ENCODE results near the gene SIAH1.
"Not testable (repeated sequence)": the region's sequence is repeated elsewhere in the genome, so short reads cannot be mapped to it uniquely, and the experiment has no call there.

The SIAH1 gene

GRCh38 chr16:48366165-48367093, 18.8 kb downstream of the SIAH1 start:
- no peak for FAIRE-seq

DNA sequence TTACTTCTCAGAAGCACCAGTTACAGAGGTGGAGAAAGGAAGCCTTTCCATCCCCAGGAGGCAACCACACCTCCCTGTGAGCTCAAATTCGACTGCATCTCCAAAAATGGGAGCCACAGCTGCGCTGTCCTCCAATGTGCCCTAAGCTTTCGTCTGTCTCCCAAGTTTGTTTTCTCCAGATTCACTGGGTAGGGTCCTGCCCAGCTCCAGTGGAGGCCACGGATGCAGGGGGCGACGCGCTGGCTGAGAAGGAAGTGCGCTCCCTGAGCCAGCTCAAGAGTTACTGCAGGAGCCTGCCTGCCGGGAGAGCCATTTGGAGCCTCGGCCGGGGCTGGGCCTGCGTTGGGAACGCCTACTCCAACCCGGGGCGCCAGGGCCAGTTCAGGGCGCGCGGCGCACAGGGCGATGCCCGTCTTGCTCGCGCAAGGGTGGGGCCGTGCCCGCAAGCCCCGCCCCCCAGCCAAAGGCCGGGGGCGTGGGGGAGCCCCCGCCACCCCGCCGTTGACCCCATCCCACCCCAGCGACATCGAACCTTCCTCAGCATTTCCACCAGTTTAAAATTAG, 19.5 kb downstream of the SIAH1 start:
- no peak for FAIRE-seq

GRCh38 chr16:48365025-48365600, 20.1 kb downstream of the SIAH1 start:
- no peak for FAIRE-seq

GRCh38 chr16:48361540-48362144, 23.6 kb downstream of the SIAH1 start:
- no peak for FAIRE-seq

GRCh38 chr16:48361012-48361411, 24.2 kb downstream of the SIAH1 start:
- FAIRE-seq = no peak

GRCh38 chr16:48359983-48360382, 25.2 kb downstream of the SIAH1 start:
- FAIRE-seq = no peak

- no peak for FAIRE-seq
Observed at GRCh38 chr16:48358419-48358818, 26.8 kb downstream of the SIAH1 start.

DNA sequence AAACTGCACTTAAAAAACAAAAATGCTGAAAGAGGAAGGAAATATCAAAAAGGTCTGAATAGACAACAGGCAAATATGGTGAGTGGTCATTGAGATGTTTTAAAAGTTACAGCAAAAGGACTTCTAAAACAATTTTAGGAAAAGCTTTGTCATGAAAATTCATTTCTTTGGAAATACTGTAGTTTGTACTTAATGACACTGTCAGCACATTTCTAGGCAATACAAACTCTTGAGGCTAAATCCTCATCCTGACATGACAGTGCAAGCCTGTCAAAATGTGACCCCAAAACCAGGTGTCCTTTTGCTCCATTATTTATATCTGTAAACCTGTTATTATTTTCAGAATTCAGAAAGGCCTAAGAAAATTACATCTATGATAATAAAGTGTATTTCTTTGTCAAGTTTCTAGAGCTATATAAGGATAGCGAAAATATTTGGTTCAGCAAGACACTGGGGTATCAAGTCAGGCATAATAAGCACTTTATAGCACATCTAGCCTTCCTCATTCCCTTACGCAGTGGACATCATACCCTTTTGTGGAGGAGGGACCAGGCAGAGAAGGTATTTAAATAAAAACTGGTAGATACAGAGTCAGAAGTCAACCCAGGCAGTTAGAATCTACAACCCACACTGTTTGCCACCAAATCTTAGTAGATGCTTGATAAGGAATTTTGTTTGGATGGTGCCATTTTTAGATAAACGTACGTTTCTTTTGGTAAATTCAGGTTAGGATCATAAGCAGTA, 28.4 kb downstream of the SIAH1 start:
- FAIRE-seq = no peak

GRCh38 chr16:48354877-48355855, 30.0 kb downstream of the SIAH1 start:
- FAIRE-seq = no peak

DNA sequence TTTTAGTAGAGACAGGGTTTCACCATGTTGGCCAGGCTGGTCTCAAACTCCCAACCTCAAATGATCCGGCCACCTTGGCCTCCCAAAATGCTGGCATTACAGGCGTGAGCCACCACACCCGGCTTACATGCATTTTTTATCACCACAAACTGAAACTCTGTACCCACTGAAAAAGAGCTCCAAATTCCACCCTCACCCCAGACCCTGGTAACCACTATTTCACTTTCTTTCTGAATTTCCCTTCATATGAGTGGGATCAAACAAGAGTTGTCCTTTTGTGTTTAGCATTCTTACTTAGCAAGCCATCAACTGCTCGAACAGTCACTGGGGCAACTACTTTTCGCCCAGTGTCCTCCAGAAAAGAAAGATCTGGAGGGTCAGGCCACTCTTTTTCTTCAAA, 30.8 kb downstream of the SIAH1 start:
- FAIRE-seq = not testable (repeated sequence)

DNA sequence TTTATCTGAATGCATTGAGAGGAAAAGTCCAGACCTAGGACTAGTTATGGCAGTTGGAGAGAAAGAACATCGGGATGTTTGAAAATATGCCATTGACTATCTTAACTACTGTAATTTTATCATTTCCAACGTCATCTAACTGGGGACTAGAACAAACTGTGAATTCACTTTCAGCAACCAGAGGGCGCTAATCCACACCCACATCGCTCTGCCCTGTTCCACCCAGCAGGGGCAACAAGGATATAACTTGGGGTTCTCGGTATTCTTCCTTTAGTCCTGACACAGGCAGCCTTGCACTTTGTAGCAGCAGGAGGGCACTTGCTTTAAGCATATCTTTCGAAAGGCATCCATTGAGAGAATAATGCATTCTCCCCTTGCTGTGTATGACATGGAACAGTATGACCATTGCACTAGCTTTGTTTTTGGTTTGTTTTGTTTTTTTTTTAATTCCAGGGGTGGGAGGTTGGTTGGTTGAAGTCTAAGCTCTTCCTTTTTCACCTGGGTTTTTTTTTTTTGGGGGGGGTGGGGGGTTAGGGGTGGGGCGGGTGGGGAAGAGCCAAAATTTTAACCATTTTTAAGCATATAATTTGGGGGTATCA, 31.5 kb downstream of the SIAH1 start:
- FAIRE-seq = peak; percentile 82

DNA sequence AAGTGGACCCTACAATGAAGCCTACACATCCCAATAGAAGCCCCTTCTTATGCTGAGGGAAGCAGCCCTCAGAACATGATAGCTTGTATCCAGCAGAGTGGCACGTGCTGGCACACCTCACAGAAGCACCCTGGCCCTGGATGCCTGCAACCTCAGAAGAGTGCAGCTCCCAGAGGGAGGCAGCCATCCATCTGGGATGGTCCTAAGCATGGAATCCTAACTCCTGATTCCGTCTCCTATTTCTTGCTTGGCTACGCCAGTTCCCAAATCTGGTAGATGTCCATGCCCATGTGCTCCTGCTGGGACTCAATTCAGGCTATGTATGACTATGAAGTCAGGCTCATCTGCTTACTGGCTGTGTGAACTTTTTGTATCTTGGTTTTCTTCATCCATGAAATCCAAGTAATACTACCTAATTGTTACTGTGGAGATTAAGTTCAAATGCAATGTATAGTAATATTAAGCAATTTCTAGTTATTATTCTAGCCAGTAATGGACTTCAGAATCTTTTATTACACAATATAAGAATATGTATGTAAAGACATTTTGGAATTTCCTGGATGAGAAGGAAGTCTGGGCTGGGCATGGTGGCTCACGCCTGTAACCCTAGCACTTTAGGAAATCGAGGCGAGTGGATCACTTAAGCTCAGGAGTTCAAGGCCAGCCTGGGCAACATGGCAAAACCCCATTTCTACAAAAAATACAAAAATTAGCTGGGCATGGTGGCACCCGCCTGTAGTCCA, 32.4 kb downstream of the SIAH1 start:
- FAIRE-seq = no peak

DNA sequence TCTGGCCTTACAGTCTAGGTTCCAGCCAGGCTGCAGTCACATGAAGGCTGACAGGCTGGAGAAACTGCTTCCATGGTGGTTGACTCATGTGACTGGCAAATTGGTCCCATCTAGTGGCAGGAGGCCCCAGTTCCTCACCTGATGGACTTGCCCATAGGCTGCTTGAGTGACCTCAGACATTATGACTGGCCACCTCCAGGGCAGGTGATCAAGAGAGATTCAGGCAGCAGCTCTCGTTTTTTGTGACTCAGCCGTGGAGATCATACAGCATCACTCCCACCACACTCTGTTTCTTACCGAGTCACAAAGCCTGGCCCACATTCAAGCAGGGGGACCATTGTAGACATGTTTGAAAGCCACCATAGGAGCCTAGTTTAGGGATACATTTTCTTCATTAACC, 34.5 kb downstream of the SIAH1 start:
- FAIRE-seq = no peak

DNA sequence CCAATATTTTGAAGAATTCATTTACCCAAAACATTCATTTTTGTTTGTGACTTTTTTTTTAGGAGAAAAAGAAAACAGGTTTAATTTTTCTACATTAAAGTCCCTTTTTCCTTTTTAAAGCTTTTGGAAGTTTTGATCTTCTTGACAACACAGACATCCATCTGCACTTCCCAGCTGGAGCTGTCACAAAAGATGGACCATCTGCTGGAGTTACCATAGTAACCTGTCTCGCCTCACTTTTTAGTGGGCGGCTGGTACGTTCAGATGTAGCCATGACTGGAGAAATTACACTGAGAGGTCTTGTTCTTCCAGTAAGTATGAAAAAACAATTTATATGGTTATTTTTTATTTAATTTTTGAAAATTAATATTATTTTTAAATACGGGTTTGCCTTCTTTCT, 37.2 kb downstream of the SIAH1 start:
- FAIRE-seq = no peak

- FAIRE-seq = no peak
Observed at GRCh38 chr16:48347191-48347865, 37.9 kb downstream of the SIAH1 start.

GRCh38 chr16:48342591-48342990, 42.6 kb downstream of the SIAH1 start:
- FAIRE-seq = no peak

- no peak for FAIRE-seq
Observed at GRCh38 chr16:48340054-48340453, 45.2 kb downstream of the SIAH1 start.

GRCh38 chr16:48335961-48336360, 49.3 kb downstream of the SIAH1 start:
- no peak for FAIRE-seq

DNA sequence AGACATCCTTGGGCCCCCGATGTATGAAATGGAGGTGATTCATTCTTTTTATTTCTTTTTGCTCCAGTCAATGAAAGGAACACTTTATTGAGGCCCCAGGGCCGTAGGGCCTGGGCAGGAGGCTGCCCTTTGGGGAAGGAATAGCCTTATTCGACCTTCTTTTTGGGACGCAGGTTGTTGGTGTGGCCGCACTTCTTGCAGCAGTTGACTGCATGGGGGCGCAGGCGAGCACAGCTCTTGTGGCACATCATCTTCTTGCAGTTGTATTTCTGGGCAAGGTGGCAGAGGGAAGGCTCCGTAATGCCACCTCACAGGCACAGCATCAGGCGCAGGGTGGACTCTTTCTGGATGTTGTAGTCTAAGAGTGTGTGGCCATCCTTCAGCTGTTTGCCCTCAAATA, 50.9 kb downstream of the SIAH1 start:
- FAIRE-seq = no peak

DNA sequence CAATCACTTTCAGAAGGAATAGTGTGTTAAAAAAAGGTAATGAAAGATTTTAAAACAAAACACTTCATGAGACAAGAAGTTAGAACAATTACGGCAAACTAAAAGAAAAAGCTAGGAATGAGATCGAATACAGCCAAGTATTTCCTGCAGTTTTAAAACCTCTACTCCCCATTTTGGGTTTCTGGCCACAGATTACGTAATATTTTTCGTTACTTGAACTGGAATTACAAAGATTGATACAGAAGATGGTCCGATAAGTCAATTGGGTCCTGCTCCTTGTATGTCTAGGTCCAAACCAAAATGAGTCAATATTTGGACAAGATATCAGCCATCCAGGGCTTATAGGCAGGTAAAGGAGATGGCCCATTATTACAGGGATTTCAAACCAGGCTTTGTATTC, 52.2 kb downstream of the SIAH1 start:
- FAIRE-seq = no peak

Measured in G401.6 (cell line).